Activated T-cell treated with anti-CD3 and anti-CD28 coated beads for 4 hours (primary cell): Measurements from ENCODE around the gene EPGN.
"Not testable (repeated sequence)": the region's sequence is repeated elsewhere in the genome, so short reads cannot be mapped to it uniquely, and the experiment has no call there.

Source experiments
- DNase-seq: peaks from one replicate; pipeline ENCODE4 v3.0.0-alpha.2; 2020

EPGN gene

GRCh38 chr4:74311696-74312313 is 3.5 kb downstream of the EPGN start:
- DNase-seq, result no peak

GRCh38 chr4:74314329-74314728 is 6.1 kb downstream of the EPGN start:
- no peak for DNase-seq

- no peak for DNase-seq
These were observed 6.7 kb downstream of the EPGN start for GRCh38 chr4:74314944-74315343.

GRCh38 chr4:74315376-74315775 is 7.1 kb downstream of the EPGN start:
- DNase-seq, result no peak

- DNase-seq, result no peak
These were observed 8.1 kb downstream of the EPGN start for GRCh38 chr4:74316397-74316796.

- DNase-seq, result no peak
These were observed 9.5 kb downstream of the EPGN start for GRCh38 chr4:74317616-74318246.

GRCh38 chr4:74318276-74318675 is 10.0 kb downstream of the EPGN start:
- DNase-seq, result no peak

- DNase-seq, result no peak
These were observed 11.2 kb downstream of the EPGN start for GRCh38 chr4:74319470-74319869.

GRCh38 chr4:74320559-74321118 is 12.4 kb downstream of the EPGN start:
- peak; percentile 9 for DNase-seq

- no peak for DNase-seq
These were observed 14.0 kb downstream of the EPGN start for GRCh38 chr4:74322301-74322700.

- DNase-seq, result no peak
These were observed 15.4 kb downstream of the EPGN start for GRCh38 chr4:74323663-74324062.

GRCh38 chr4:74324262-74324661 is 16.0 kb downstream of the EPGN start:
- DNase-seq, result no peak

GRCh38 chr4:74325886-74326285 is 17.6 kb downstream of the EPGN start:
- DNase-seq, result no peak

- DNase-seq, result no peak
These were observed 19.5 kb downstream of the EPGN start for GRCh38 chr4:74327762-74328161.

- DNase-seq, result no peak
These were observed 20.2 kb downstream of the EPGN start for GRCh38 chr4:74328501-74328900.

GRCh38 chr4:74329307-74329706 is 21.0 kb downstream of the EPGN start:
- DNase-seq, result no peak

GRCh38 chr4:74330295-74330750 is 22.1 kb downstream of the EPGN start:
- DNase-seq, result no peak

GRCh38 chr4:74331252-74331651 is 23.0 kb downstream of the EPGN start:
- DNase-seq, result no peak

- no peak for DNase-seq
These were observed 23.7 kb downstream of the EPGN start for GRCh38 chr4:74331944-74332343.

- DNase-seq, result no peak
These were observed 26.4 kb downstream of the EPGN start for GRCh38 chr4:74334636-74335035.

GRCh38 chr4:74335341-74336021 is 27.2 kb downstream of the EPGN start:
- DNase-seq, result no peak

GRCh38 chr4:74338792-74339333 is 30.6 kb downstream of the EPGN start:
- DNase-seq, result no peak

- no peak for DNase-seq
These were observed 31.2 kb downstream of the EPGN start for GRCh38 chr4:74339501-74339900.

- not testable (repeated sequence) for DNase-seq
These were observed 32.2 kb downstream of the EPGN start for GRCh38 chr4:74340421-74340820.
